ENCODE measurements around the gene C22orf23. TPM values are rescaled to one million over a fixed set of nuclear protein-coding genes. Genes with fewer than 3 reads are reported as not detected.

The C22orf23 gene
- total and polyA plus RNA-seq, 2 of the 4 experiments (the other 2 are of a cell fraction), result 0.39 to 0.54 TPM

GRCh38 chr22:37996515-37997246 is 43.3 kb upstream of the C22orf23 start:
- no peak overlapping the region for H4K8ac ChIP-seq (ENCODE audit: low read depth in 2 of 2, low read length in 2 of 2)
- H3K4me1 ChIP-seq (ENCODE audit: control insufficient read depth, insufficient read depth, low read length), result peaks cover 3% of the 10 kb centered on the region; the same call in 1 of the 2 replicates
- H3K36me3 ChIP-seq (ENCODE audit: control insufficient read depth, insufficient read depth, low read length), result no peaks in the 10 kb centered on the region
- H3K4me2 ChIP-seq (ENCODE audit: low read depth, low read length), result no peak overlapping the region
- H3K27ac ChIP-seq (ENCODE audit: insufficient read depth, low read length), result no peak overlapping the region
- ChIA-PET POLR2A (ENCODE audit: unreplicated experiment) (no interaction called here), CTCF (no interaction called here)
- H3K9me1 ChIP-seq (ENCODE audit: insufficient read depth, low read length), result peaks cover 9% of the 10 kb centered on the region; the same call in 1 of the 2 replicates
- H3K9me3 ChIP-seq (ENCODE audit: control insufficient read depth, insufficient read depth, low read length), result no peaks in the 10 kb centered on the region
- no peak overlapping the region for H2AK9ac ChIP-seq (replicated peaks; ENCODE audit: low read depth, low read length, poor library complexity)
- peaks cover 11% of the 10 kb centered on the region; the same call in 1 of the 2 replicates for H3K27me3 ChIP-seq (ENCODE audit: control insufficient read depth, insufficient read depth, low read length)
- DNase-seq (no peak), ATAC-seq (ENCODE audit: low read depth) (no peak)
- H2BK120ac ChIP-seq (ENCODE audit: low read depth, low read length), result no peak overlapping the region
- no peak overlapping the region for H3K18ac ChIP-seq (ENCODE audit: low read depth, low read length)
- WGBS, 2 experiments (ENCODE audit: extremely low coverage in 2 of 2, insufficient read length in 1 of 2), result 40% methylated on average over 1 of the region's 8 CpGs; no CpG with 5 or more reads in 1 of the 2 experiments
- intact Hi-C loops (cut with micrococcal nuclease), result no loop called here
- no peak overlapping the region for H2AFZ ChIP-seq (replicated peaks; ENCODE audit: low read length, poor library complexity)
- TF ChIP-seq NFE2L2 (IDR thresholded peaks at IDR 0.05; ENCODE audit: low read depth, low read length) (no peak), CEBPB (IDR thresholded peaks at IDR 0.05; ENCODE audit: low read depth, low read length) (no peak), RFX5 (IDR thresholded peaks at IDR 0.05; ENCODE audit: low read depth, low read length) (no peak)
- H3K56ac ChIP-seq (ENCODE audit: extremely low read depth, insufficient read depth, low read length), result no peak overlapping the region
- in situ Hi-C loops (cut with MboI; ENCODE audit: low sequenced_read_pairs), result no loop called here
- BruUV-seq (replicated peaks), result no TSS peak
- H3K9ac ChIP-seq (ENCODE audit: low read depth, low read length), result no peak overlapping the region
- H4K20me1 ChIP-seq (ENCODE audit: insufficient read depth, low read length), result no peaks in the 10 kb centered on the region
- no peak overlapping the region for H3K4me3 ChIP-seq (ENCODE audit: insufficient read depth, low read depth, low read length)
- no peaks in the 10 kb centered on the region for H3K79me1 ChIP-seq (ENCODE audit: low read depth in 1 of 2, low read length in 2 of 2)
- no peak overlapping the region for H2BK15ac ChIP-seq (ENCODE audit: low read depth, low read length)
- dilution Hi-C loops (cut with HindIII; ENCODE audit: low sequenced_read_pairs, unreplicated experiment), result no loop called here
- H3K23ac ChIP-seq (ENCODE audit: low read depth, low read length), result no peak overlapping the region
- H3K14ac ChIP-seq (replicated peaks; ENCODE audit: low read depth, low read length), result no peak overlapping the region
- no peak overlapping the region for H2AK5ac ChIP-seq (ENCODE audit: low read depth, low read length)
- no peak overlapping the region for H2BK5ac ChIP-seq (ENCODE audit: low read depth, low read length, poor library complexity, severe bottlenecking)
- no peak overlapping the region for H2BK20ac ChIP-seq (ENCODE audit: low read depth, low read length)
- H4K5ac ChIP-seq (ENCODE audit: low read depth, low read length), result no peak overlapping the region
- H4K91ac ChIP-seq (ENCODE audit: insufficient read depth, low read depth, low read length), result no peak overlapping the region
- no peak overlapping the region for H3K4ac ChIP-seq (ENCODE audit: low read depth, low read length)
